NCI-H1694 treated with DMSO at 0.1 percent for 48 hours (cell line): ENCODE data around the gene SLMAP.
"Not testable (repeated sequence)": the region's sequence is repeated elsewhere in the genome, so short reads cannot be mapped to it uniquely, and the experiment has no call there.

Experiments
- DNase-seq: peaks from one replicate; lab custom pipeline; 2025; lab: John Stamatoyannopoulos, UW

SLMAP gene

GRCh38 chr3:57794951-57795350 lies 38.8 kb downstream of the SLMAP start:
- DNase-seq, result no peak

DNA sequence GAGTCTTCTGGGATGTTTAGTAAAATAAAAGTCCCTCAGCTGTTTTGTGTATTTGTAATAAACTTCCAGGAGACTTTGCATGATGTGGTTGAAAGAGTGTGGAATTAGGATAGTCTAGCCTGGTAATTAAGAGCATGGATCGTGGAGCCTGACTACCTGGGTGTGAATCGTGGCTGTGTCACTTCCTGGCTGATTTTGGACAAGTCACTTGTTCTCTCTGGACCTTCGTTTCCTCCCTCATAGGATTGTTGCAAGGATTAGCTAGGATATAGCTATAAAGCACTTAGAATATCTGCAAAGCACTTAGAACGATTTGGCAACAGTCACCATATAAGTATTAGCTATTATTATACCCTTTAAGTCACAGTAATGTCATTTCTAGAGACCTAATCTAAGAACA lies 40.2 kb downstream of the SLMAP start:
- DNase-seq, result no peak

DNA sequence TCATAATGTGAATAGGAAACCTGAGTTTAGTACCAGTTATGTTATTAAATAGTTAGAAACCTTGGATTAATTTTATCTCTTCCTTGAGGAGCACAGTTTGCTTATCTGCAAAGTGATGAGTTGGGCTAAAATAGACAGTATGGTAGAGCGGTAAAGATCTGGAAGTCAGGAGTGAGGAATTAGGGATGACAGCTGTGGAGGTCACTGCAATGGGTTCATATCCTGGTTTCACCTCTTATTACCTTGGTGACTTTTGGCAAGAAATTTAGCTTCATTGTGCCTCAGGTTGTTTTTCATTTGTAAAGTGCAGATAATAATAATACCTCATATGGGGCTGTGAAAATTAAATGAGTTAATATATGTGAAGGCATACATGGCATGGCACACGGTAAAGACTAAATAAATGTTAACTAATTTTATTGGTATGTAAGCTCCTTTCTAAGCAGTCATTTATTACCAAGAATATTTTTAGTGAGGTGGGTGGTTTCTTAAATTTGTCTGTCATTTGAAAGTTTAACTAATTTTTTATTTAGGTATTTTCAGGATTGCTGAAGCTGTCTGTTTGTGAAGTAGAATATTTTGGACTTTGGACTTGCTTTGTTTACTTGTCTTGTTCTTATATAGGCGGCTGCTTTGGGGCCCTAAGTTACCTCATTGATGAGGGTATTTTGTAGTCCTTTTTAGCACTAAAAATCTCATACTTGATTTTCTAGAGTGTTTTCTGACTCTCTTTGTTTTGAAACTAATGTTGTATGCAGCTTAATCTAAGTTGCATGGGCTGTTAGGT lies 41.8 kb downstream of the SLMAP start:
- no peak for DNase-seq

GRCh38 chr3:57803647-57804081 lies 47.6 kb downstream of the SLMAP start:
- no peak for DNase-seq

- no peak for DNase-seq
Measured at GRCh38 chr3:57805266-57805665, 49.2 kb downstream of the SLMAP start.

- no peak for DNase-seq
Measured at GRCh38 chr3:57805674-57806073, 49.6 kb downstream of the SLMAP start.

- DNase-seq, result not testable (repeated sequence)
Measured at GRCh38 chr3:57806195-57806594, 50.1 kb downstream of the SLMAP start.

DNA sequence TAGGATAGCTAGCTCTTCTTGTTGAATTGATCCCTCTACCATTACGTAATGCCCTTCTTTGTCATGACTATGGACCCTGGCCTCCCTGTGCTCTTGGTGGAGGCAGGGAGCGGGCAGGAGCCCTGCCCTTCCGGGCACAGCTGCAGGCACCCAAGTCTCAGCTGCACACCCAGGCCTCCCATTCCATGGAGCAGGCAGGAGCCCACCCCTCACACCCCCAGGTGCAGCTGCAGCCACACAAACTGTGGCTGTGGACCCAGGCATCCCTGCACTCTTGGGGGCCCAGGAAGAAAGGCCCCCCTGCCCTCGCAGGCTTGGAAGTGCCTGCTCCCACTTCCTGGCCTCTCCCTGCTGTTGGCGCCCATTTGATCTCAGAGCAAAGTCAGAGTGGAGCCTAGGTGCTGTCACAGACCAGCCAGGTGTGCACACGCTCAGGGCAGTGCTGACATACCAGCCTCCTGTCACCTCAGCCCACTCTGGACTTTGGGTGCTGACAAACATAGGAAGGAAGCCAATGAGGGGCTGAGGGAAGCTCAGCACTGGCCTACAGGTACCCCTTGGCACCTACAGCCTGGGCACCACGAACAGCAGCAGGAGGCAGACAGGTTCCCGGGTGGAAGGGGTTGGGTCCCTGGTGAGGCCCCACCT lies 53.0 kb downstream of the SLMAP start:
- DNase-seq, result no peak

DNA sequence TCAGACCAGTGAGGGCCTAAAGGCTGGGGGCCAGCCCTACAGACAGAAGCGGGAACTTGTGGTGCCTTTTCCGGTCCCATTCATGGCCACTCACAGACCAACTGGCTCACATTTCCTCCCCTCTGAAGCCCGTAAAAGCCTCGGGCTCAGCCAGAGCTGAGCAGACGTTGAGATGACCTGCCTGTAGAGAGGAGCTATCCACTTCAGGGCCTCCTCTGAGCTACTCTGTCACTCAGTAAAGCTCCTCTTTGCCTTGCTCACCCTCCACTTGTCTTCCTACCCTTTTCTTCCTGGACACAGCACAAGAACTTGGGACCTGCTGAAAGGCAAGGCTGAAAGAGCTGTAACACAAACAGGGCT lies 53.5 kb downstream of the SLMAP start:
- no peak for DNase-seq

- no peak for DNase-seq
Measured at GRCh38 chr3:57810048-57810447, 53.9 kb downstream of the SLMAP start.

DNA sequence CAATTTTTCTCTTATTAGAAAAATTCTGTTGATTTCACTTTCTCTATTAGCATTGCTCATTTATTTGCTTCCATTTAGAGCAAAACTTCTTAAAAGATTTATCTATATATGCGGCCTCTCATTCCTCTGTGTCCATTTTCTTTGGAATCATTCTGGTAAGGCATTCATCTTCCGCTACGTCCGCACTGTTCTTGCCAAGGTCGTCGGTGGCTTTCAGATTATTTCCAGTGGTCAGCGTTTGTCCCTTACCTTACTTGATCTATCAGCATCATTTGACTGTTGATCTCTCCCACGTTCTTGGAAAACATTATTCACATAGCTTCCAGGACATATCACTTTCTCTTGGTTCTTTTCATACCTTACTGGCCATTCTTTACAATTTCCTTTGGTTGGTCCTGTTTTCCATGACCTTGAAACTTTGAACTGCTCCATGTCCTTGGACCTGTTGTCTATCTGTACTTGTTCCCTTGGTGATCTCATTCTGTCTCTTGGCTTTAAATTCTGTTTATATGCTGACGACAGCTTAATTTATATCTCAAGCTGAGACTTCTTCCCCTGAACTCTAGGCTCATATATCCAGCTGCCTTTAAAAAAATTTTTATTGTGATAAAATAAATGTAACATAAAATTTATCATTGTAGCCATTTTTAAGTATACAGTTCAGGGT lies 54.5 kb downstream of the SLMAP start:
- no peak for DNase-seq

GRCh38 chr3:57815036-57815435 lies 58.9 kb downstream of the SLMAP start:
- no peak for DNase-seq

- DNase-seq, result no peak
Measured at GRCh38 chr3:57816471-57817095, 60.5 kb downstream of the SLMAP start.

- no peak for DNase-seq
Measured at GRCh38 chr3:57818772-57819171, 62.7 kb downstream of the SLMAP start.

- DNase-seq, result no peak
Measured at GRCh38 chr3:57820479-57820878, 64.4 kb downstream of the SLMAP start.

DNA sequence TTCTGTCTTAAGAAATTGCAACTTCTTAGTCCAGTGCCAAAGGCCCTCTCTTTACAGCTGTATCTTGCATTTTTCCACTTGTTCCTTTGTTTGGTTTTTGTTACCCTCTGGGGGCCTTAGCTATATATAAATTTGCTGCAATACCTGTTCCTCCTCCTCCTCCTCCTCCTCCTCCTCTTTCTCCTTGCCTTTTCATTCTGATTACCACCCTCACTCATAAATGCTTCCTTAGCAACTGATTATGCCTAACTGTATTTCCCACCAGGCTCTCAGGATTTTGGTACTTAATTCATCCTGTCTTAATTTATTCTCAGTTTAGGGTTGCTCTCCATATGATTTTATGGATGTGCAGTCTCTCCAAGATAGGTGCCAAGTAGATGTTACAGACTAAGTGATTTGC lies 65.7 kb downstream of the SLMAP start:
- no peak for DNase-seq

- no peak for DNase-seq
Measured at GRCh38 chr3:57822686-57823085, 66.6 kb downstream of the SLMAP start.

DNA sequence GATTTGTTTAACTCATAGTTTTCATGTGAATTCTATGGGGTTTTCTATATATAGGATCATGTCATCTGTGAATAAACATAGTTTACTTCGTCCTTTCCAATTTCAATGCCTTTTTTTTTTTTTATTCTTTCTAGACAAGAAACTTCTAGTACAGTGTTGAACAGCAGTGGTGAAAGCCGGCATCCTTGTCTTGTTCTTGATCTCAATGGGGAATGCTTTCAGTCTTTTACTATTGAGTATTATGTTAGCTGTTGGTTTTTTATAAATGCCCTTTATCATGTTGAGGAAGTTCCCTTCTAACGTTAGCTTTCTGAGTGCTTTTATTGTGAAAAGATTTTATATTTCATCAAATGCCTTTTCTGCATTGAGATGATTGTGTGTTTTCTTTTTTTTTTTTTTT lies 69.0 kb downstream of the SLMAP start:
- DNase-seq, result no peak

DNA sequence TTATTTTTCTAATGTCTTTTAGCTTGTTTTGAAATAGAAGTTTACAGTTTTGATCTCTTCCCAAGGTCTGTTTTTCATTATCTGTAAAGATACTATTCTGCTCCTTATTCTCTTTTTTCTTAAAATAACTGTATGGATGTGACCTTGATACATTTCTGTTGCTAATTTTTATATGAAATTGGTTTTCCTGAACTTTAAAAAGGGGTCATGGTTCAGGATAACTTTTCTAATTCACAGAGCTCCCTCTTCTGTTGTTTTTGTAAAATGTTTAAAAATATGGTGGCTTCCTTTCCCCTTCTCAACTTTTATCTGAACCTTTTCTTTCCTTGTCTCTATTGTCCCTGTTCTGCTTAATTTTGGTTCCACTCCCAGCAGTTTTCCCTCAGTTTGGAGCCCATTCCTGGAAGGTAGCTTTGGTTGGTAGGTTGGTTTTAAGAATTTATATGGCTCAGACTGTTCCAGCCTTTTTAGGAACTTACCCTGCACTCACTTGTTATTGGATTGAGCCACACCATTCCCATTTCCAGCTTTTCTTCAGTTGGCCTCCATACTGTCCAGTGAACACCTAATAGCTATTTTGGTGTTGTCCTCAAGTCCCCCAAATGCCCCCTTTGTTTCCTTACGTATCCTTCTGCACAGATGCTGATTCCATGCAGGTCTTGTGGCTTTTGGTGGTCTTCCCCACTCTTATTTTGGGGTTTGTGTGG lies 70.3 kb downstream of the SLMAP start:
- no peak for DNase-seq

- no peak for DNase-seq
Measured at GRCh38 chr3:57826952-57827723, 71.0 kb downstream of the SLMAP start.

DNA sequence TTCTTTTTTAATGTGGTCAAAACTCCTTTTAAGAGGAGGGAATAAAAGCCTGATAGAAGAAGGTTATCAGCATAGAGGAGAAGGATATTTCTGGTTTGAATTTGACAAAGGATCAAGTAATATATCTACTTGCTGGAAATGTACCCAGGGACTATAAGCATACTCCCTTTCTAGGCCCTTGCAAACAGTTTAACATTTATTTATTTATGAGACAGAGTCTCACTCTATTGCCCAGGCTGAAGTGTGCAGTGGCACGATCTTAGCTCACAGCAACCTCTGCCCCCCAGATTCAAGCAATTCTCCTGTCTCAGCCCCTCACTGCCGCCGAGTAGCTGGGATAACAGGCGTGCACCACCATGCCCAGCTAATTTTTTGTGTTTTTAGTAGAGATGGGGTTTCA lies 71.6 kb downstream of the SLMAP start:
- no peak for DNase-seq
